ENCODE measurements around the gene OAS2.

OAS2 gene, protein sequence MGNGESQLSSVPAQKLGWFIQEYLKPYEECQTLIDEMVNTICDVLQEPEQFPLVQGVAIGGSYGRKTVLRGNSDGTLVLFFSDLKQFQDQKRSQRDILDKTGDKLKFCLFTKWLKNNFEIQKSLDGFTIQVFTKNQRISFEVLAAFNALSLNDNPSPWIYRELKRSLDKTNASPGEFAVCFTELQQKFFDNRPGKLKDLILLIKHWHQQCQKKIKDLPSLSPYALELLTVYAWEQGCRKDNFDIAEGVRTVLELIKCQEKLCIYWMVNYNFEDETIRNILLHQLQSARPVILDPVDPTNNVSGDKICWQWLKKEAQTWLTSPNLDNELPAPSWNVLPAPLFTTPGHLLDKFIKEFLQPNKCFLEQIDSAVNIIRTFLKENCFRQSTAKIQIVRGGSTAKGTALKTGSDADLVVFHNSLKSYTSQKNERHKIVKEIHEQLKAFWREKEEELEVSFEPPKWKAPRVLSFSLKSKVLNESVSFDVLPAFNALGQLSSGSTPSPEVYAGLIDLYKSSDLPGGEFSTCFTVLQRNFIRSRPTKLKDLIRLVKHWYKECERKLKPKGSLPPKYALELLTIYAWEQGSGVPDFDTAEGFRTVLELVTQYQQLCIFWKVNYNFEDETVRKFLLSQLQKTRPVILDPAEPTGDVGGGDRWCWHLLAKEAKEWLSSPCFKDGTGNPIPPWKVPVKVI

DNA sequence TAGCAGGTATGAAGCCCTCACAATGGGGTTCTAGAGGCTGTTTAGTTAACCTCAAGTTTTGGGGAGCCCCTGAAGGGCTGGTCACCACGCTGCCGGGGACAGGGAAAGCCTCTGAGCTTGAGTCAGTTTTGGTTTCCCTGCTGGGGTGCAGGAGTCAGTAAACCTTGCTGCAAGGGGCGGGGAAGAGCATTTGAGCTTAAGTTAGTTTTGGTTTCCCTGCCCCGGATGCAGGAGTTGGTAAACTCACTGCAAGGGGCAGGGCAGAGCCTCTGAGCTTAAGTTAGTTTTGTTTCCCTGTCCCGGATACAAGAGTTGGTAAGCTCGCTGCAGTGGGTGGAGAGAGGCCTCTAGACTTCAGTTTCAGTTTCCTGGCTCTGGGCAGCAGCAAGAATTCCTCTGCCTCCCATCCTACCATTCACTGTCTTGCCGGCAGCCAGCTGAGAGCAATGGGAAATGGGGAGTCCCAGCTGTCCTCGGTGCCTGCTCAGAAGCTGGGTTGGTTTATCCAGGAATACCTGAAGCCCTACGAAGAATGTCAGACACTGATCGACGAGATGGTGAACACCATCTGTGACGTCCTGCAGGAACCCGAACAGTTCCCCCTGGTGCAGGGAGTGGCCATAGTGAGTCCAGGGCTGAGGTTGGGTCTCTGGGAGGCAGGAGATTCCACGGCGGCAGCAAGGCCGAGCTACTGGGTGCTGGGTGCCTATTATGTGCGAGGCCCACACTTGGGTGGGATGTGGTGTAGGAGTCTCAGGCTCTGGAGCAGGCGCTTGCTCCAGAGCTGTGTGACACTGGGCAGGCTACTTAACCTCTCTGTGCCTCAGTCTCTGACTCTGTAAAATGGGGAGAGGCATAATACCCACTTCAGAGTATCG is at the start of gene OAS2:
Gene OAS2 (plus strand): TSS at position 357 of the 878 bp plus-strand sequence. CDS start 90 bp downstream, at position 447.
- Histone ChIP-seq H3K27ac (ENCODE audit: low read depth, low read length) (peak within 1 kb of the TSS; percentile 93), H3K36me3 (ENCODE audit: insufficient read depth, low read length) (peaks cover 30% of the 10 kb centered on the region), H3K4me3 (ENCODE audit: low read depth, low read length) (peak within 1 kb of the TSS; percentile 88), H3K4me1 (ENCODE audit: control insufficient read depth, insufficient read depth, low read length, unreplicated experiment) (peaks cover 9% of the 10 kb centered on the region), H3K27me3 (ENCODE audit: insufficient read depth, low read length) (no peaks in the 10 kb centered on the region), H3K79me2 (ENCODE audit: control insufficient read depth, insufficient read depth, low read length, unreplicated experiment) (peaks cover 62% of the 10 kb centered on the region), H2AFZ (ENCODE audit: low read length, unreplicated experiment) (peak within 1 kb of the TSS; percentile 9)

DNA sequence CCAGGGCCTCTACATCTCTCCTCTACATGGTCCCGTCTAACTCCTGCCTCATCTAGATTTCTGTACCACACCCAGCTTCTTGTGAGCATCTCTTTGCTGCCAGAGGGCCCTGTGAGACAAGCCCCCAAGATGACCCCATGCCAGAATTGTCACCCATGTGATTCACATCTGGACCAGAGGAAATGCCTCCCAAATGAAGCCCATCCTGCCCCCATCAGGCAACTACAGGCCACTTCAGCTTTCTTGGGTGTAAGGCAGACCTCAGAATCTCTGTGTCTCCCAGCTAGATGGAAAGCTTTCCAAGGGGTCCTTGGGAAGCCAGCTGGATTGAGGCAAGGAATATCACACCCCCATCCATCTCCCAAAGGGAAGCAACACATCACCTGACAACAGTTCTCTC is 49.3 kb upstream of the OAS2 start:
- H3K79me2 ChIP-seq (ENCODE audit: control insufficient read depth, insufficient read depth, low read length, unreplicated experiment) = no peaks in the 10 kb centered on the region
- H3K27me3 ChIP-seq (ENCODE audit: insufficient read depth, low read length) = no peaks in the 10 kb centered on the region
- H3K4me3 ChIP-seq (ENCODE audit: low read depth, low read length) = no peak overlapping the region
- peaks cover 11% of the 10 kb centered on the region for H3K36me3 ChIP-seq (ENCODE audit: insufficient read depth, low read length)
- no peak overlapping the region for H2AFZ ChIP-seq (ENCODE audit: low read length, unreplicated experiment)
- no peaks in the 10 kb centered on the region for H3K4me1 ChIP-seq (ENCODE audit: control insufficient read depth, insufficient read depth, low read length, unreplicated experiment)
- H3K27ac ChIP-seq (ENCODE audit: low read depth, low read length) = no peak overlapping the region

DNA sequence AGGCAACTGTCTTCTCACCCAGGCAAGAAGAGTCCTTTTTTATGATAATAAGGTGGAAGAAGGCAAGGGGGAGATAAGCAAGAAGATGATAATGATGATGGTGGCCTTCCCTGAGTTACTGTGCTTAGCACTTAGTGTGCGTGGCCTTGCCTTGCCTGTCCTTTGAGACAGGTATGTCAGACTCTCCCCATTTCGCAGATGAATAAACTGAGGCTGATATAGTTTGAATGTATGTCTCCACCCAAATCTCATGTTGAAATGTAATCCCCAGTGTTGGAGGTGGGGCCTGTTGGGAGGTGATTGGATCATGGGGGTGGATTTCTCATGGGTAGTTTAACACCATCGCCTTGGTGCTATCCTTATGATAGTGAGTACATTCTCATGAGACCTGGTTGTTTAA is 48.6 kb upstream of the OAS2 start:
- H3K4me1 ChIP-seq (ENCODE audit: control insufficient read depth, insufficient read depth, low read length, unreplicated experiment) = no peaks in the 10 kb centered on the region
- H3K79me2 ChIP-seq (ENCODE audit: control insufficient read depth, insufficient read depth, low read length, unreplicated experiment) = no peaks in the 10 kb centered on the region
- H3K4me3 ChIP-seq (ENCODE audit: low read depth, low read length) = no peak overlapping the region
- H3K27me3 ChIP-seq (ENCODE audit: insufficient read depth, low read length) = no peaks in the 10 kb centered on the region
- H3K27ac ChIP-seq (ENCODE audit: low read depth, low read length) = no peak overlapping the region
- H2AFZ ChIP-seq (ENCODE audit: low read length, unreplicated experiment) = no peak overlapping the region
- H3K36me3 ChIP-seq (ENCODE audit: insufficient read depth, low read length) = peaks cover 11% of the 10 kb centered on the region

DNA sequence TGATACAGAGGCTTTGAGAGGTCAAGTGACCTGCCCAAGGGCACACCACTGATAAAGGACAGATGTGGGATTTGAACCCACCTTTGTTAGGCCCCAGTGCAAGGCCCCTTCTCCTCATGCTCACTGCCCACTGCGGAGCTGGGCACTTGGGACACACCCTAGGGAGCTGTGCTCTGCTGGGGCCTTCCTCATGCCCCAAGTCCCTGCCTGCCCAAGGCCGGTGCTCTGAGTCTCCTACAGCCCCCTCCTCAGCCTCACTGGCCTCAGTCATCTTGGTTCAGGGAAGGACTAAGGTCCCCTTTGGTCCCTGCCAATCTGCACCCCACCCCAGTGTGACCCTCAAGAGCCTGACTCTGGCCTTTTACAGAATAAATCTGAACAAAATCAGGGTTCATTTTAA is 48.0 kb upstream of the OAS2 start:
- Histone ChIP-seq H2AFZ (ENCODE audit: low read length, unreplicated experiment) (no peak overlapping the region), H3K4me1 (ENCODE audit: control insufficient read depth, insufficient read depth, low read length, unreplicated experiment) (no peaks in the 10 kb centered on the region)

DNA sequence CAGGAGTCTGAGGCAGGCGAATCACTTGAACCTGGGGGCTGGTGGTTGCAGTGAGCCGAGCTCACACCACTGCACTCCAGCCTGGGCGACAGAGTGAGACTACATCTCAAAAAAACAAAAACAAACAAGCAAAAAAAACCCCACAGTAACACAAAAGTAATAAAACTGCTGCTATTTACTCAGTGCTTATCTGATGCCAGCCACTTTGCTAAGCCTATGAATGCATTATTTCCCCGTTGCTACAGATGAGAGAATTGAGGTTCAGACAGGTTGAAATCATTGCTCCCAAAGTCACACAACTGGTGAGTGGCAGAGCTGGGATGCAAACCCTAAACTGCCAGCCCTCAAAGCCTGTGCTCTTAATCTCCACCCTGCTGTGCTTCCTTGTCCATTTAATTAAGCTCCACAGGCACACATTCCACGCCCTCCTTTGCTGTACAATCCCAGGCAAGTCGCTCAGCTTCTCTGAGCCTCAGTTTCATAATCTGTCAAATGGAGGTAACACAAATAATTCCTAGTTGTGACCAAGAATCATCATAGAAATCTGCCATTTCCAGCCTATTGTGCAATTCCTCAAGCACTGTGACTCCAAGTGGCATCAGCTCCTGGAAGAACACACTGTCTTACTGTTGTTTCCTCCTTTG is 45.7 kb upstream of the OAS2 start:
- peaks cover 6% of the 10 kb centered on the region; the same call in 1 of the 2 replicates for H3K36me3 ChIP-seq (ENCODE audit: insufficient read depth, low read length)
- no peak overlapping the region for H3K27ac ChIP-seq (ENCODE audit: low read depth, low read length)
- no peaks in the 10 kb centered on the region for H3K4me1 ChIP-seq (ENCODE audit: control insufficient read depth, insufficient read depth, low read length, unreplicated experiment)
- H2AFZ ChIP-seq (ENCODE audit: low read length, unreplicated experiment) = no peak overlapping the region
- no peaks in the 10 kb centered on the region for H3K79me2 ChIP-seq (ENCODE audit: control insufficient read depth, insufficient read depth, low read length, unreplicated experiment)
- H3K4me3 ChIP-seq (ENCODE audit: low read depth, low read length) = no peak overlapping the region
- H3K27me3 ChIP-seq (ENCODE audit: insufficient read depth, low read length) = no peaks in the 10 kb centered on the region

More for the DNA sequence above, 48.0 kb upstream of the OAS2 start:
- H3K4me3 ChIP-seq (ENCODE audit: low read depth, low read length) = no peak overlapping the region
- H3K27me3 ChIP-seq (ENCODE audit: insufficient read depth, low read length) = no peaks in the 10 kb centered on the region
- no peak overlapping the region for H3K27ac ChIP-seq (ENCODE audit: low read depth, low read length)
- H3K36me3 ChIP-seq (ENCODE audit: insufficient read depth, low read length) = peaks cover 11% of the 10 kb centered on the region
- H3K79me2 ChIP-seq (ENCODE audit: control insufficient read depth, insufficient read depth, low read length, unreplicated experiment) = no peaks in the 10 kb centered on the region

DNA sequence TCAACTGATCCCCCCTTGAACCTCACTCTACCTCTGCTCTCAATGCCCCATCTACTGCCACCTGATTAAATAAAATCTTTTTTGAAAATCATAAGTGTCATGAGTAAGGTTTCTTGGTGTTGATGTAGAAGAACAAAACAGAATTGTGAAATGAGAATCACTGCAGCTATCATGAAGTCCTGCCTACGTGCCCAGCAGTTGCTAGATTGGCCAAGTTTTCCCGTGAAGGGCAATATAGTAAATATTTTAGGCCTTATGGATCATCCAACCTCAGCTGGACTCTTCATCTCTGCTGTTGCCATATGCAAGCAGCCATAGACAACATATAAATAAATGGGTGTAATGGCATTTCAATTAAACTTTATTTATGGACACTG is 45.2 kb upstream of the OAS2 start:
- Histone ChIP-seq H3K27ac (ENCODE audit: low read depth, low read length) (no peak overlapping the region), H3K79me2 (ENCODE audit: control insufficient read depth, insufficient read depth, low read length, unreplicated experiment) (no peaks in the 10 kb centered on the region), H3K27me3 (ENCODE audit: insufficient read depth, low read length) (no peaks in the 10 kb centered on the region), H3K4me1 (ENCODE audit: control insufficient read depth, insufficient read depth, low read length, unreplicated experiment) (peaks cover 4% of the 10 kb centered on the region), H3K4me3 (ENCODE audit: low read depth, low read length) (no peak overlapping the region), H2AFZ (ENCODE audit: low read length, unreplicated experiment) (no peak overlapping the region), H3K36me3 (ENCODE audit: insufficient read depth, low read length) (peaks cover 3% of the 10 kb centered on the region; the same call in 1 of the 2 replicates)

DNA sequence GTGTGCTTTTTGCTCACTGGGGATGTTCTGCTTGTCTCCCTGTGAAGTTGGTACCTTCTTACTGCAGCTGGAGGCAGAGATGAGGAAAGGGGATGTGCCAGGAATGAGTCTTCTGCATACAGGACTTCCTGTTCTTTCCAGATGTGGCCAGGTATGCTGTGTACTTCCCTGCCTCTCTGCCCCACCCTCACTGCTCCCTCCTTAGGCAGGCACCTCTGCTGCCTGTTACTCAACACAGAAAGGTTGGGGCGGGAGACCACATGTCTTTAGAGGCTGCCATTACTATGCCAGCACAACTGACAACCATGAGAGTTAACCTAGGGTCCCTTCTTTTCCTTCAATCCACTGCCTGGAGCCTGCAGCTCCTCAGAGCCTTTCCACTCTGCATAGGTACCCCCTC is 42.1 kb upstream of the OAS2 start:
- Histone ChIP-seq H2AFZ (ENCODE audit: low read length, unreplicated experiment) (no peak overlapping the region), H3K27ac (ENCODE audit: low read depth, low read length) (no peak overlapping the region)

DNA sequence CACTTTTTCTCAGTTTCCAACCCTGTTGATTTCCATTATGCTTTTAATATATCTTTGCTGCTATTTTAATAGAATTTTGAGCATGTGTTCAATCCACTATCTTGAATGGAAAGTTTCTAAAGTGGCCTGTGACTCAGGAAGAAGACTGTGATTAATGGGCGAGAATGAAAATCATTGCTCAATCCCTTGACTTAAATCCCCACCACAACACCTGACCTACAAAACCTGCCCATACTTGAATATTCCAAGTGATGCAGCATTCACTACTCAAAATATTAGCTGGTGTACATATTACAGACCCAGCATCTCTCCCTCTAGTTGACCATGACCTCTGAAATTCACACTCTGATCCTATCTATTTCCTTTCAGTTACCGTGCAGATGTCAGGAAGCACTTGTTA is 41.4 kb upstream of the OAS2 start:
- peaks cover 12% of the 10 kb centered on the region for H3K36me3 ChIP-seq (ENCODE audit: insufficient read depth, low read length)
- H3K79me2 ChIP-seq (ENCODE audit: control insufficient read depth, insufficient read depth, low read length, unreplicated experiment) = peaks cover 36% of the 10 kb centered on the region
- H3K27me3 ChIP-seq (ENCODE audit: insufficient read depth, low read length) = no peaks in the 10 kb centered on the region
- H2AFZ ChIP-seq (ENCODE audit: low read length, unreplicated experiment) = no peak overlapping the region
- peaks cover 14% of the 10 kb centered on the region for H3K4me1 ChIP-seq (ENCODE audit: control insufficient read depth, insufficient read depth, low read length, unreplicated experiment)
- no peak overlapping the region for H3K27ac ChIP-seq (ENCODE audit: low read depth, low read length)
- H3K4me3 ChIP-seq (ENCODE audit: low read depth, low read length) = no peak overlapping the region

More for the DNA sequence above, 42.1 kb upstream of the OAS2 start:
- H3K4me3 ChIP-seq (ENCODE audit: low read depth, low read length) = no peak overlapping the region
- peaks cover 7% of the 10 kb centered on the region; the same call in 1 of the 2 replicates for H3K36me3 ChIP-seq (ENCODE audit: insufficient read depth, low read length)
- H3K4me1 ChIP-seq (ENCODE audit: control insufficient read depth, insufficient read depth, low read length, unreplicated experiment) = peaks cover 8% of the 10 kb centered on the region
- H3K27me3 ChIP-seq (ENCODE audit: insufficient read depth, low read length) = no peaks in the 10 kb centered on the region
- peaks cover 30% of the 10 kb centered on the region for H3K79me2 ChIP-seq (ENCODE audit: control insufficient read depth, insufficient read depth, low read length, unreplicated experiment)

DNA sequence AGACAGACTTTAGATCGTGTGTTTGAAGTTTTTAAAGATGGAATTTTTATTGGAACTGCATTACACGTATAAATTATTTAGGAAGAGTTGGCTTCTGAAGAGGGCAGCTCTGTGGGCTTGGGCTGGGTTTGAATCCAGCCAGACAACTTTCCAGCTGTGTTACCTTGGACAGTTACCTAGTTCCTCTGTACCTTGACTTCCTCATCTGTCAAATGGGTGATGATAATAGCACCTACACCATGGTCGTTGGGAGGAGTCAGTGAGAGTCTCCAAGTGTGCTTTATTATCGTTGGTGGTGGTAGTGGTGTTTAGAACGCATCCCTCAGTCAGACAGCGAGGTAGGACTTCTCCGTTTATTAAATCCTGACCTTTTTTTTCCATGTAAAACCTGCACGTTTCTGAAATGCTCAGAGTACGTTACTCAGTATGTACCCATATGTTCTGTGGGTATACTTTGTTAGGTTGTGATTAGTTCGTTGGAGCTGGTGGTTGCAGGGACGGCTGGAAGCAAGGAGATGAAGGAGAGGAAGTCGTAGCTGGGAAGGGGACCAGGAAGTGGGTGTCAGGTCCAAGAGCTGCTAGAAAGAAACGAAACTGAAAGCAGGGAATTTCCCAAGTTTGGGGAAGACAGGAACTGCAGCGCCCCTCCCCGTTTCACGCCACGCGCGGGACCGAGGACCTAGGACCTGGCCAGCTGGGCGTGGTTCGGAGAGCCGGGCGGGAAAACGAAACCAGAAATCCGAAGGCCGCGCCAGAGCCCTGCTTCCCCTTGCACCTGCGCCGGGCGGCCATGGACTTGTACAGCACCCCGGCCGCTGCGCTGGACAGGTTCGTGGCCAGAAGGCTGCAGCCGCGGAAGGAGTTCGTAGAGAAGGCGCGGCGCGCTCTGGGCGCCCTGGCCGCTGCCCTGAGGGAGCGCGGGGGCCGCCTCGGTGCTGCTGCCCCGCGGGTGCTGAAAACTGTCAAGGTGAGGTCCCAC is 40.3 kb upstream of the OAS2 start, which contains the start of gene OAS3:
Gene OAS3 (plus strand): TSS at position 734 of the 979 bp plus-strand sequence. CDS start 57 bp downstream, at position 791.
- peak within 1 kb of the TSS; percentile 95 for H3K4me3 ChIP-seq (ENCODE audit: low read depth, low read length)
- peak within 1 kb of the TSS; percentile 69 for H3K27ac ChIP-seq (ENCODE audit: low read depth, low read length)

More for the DNA sequence above, 40.3 kb upstream of the OAS2 start, which contains the start of gene OAS3:
- Histone ChIP-seq H3K4me1 (ENCODE audit: control insufficient read depth, insufficient read depth, low read length, unreplicated experiment) (peaks cover 16% of the 10 kb centered on the region), H2AFZ (ENCODE audit: low read length, unreplicated experiment) (peak within 1 kb of the TSS; percentile 26), H3K36me3 (ENCODE audit: insufficient read depth, low read length) (peaks cover 18% of the 10 kb centered on the region), H3K79me2 (ENCODE audit: control insufficient read depth, insufficient read depth, low read length, unreplicated experiment) (peaks cover 46% of the 10 kb centered on the region), H3K27me3 (ENCODE audit: insufficient read depth, low read length) (no peaks in the 10 kb centered on the region)

All from ACC112 (cell line).